Skin epidermis (tissue), 12 donors: Measurements from ENCODE around the gene CELF4.
A peak's percentile ranks its signal among the peaks of the same experiment; 100 is the strongest.
"Not testable (repeated sequence)": the region's sequence is repeated elsewhere in the genome, so short reads cannot be mapped to it uniquely, and the experiment has no call there.

Source experiments
- H3K27ac ChIP-seq, 21 experiments: fragments of 200-600 bp; sonication (generic) in 11 of 21; one replicate each; pipeline ENCODE4 v1.5.0; 2020; ENCODE audit warnings: mild to moderate bottlenecking in 3 of 21, inconsistent platforms in 2 of 21, moderate library complexity in 2 of 21
- H3K4me3 ChIP-seq, 7 experiments: fragments of 200-600 bp; sonication (generic) in 2 of 7; one replicate each; pipeline ENCODE4 v1.5.0; 2020; ENCODE audit warnings: inconsistent platforms in 2 of 7, mild to moderate bottlenecking in 2 of 7, moderate library complexity in 1 of 7

The CELF4 gene

GRCh38 chr18:37385846-37386778 is 179.5 kb downstream of the CELF4 start:
- Histone ChIP-seq H3K4me3 (no peak overlapping the region), H3K27ac (no peak overlapping the region)

GRCh38 chr18:37383846-37384595 is 181.6 kb downstream of the CELF4 start:
- no peak overlapping the region for H3K4me3 ChIP-seq
- H3K27ac ChIP-seq = no peak overlapping the region

GRCh38 chr18:37383036-37383785 is 182.4 kb downstream of the CELF4 start:
- no peak overlapping the region for H3K4me3 ChIP-seq

GRCh38 chr18:37381554-37381953 is 184.0 kb downstream of the CELF4 start:
- H3K4me3 ChIP-seq = no peak overlapping the region
- no peak overlapping the region for H3K27ac ChIP-seq

More at GRCh38 chr18:37383036-37383785, 182.4 kb downstream of the CELF4 start:
- peak overlapping the region in 1 of 21 experiments; percentile 29 for H3K27ac ChIP-seq

- H3K4me3 ChIP-seq = no peak overlapping the region
- no peak overlapping the region for H3K27ac ChIP-seq
Measured at GRCh38 chr18:37380546-37381110, 185.0 kb downstream of the CELF4 start.

- Histone ChIP-seq H3K4me3 (no peak overlapping the region), H3K27ac (no peak overlapping the region)
Measured at GRCh38 chr18:37378336-37379010, 187.1 kb downstream of the CELF4 start.

- peak overlapping the region in 1 of 21 experiments; percentile 1 for H3K27ac ChIP-seq
- no peak overlapping the region for H3K4me3 ChIP-seq
Measured at GRCh38 chr18:37375181-37375580, 190.4 kb downstream of the CELF4 start.

GRCh38 chr18:37368110-37368954 is 197.3 kb downstream of the CELF4 start:
- no peak overlapping the region for H3K27ac ChIP-seq

GRCh38 chr18:37364237-37364636 is 201.4 kb downstream of the CELF4 start:
- no peak overlapping the region for H3K27ac ChIP-seq
- no peak overlapping the region for H3K4me3 ChIP-seq

More at GRCh38 chr18:37368110-37368954, 197.3 kb downstream of the CELF4 start:
- H3K4me3 ChIP-seq = no peak overlapping the region

- H3K4me3 ChIP-seq = no peak overlapping the region
- H3K27ac ChIP-seq = no peak overlapping the region
Measured at GRCh38 chr18:37362158-37362890, 203.3 kb downstream of the CELF4 start.

- no peak overlapping the region for H3K4me3 ChIP-seq
- no peak overlapping the region for H3K27ac ChIP-seq
Measured at GRCh38 chr18:37361335-37362157, 204.1 kb downstream of the CELF4 start.

- not testable (repeated sequence) for H3K27ac ChIP-seq, H3K4me3 ChIP-seq
Measured at GRCh38 chr18:37358061-37358460, 207.5 kb downstream of the CELF4 start.

GRCh38 chr18:37355772-37356171 is 209.8 kb downstream of the CELF4 start:
- no peak overlapping the region for H3K4me3 ChIP-seq

GRCh38 chr18:37351110-37351509 is 214.5 kb downstream of the CELF4 start:
- Histone ChIP-seq H3K27ac (no peak overlapping the region), H3K4me3 (no peak overlapping the region)

More at GRCh38 chr18:37355772-37356171, 209.8 kb downstream of the CELF4 start:
- H3K27ac ChIP-seq = no peak overlapping the region

- no peak overlapping the region for H3K27ac ChIP-seq
- no peak overlapping the region for H3K4me3 ChIP-seq
Measured at GRCh38 chr18:37348729-37349128, 216.9 kb downstream of the CELF4 start.

GRCh38 chr18:37346048-37346447 is 219.6 kb downstream of the CELF4 start:
- Histone ChIP-seq H3K4me3 (no peak overlapping the region), H3K27ac (no peak overlapping the region)

- no peak overlapping the region for H3K27ac ChIP-seq
Measured at GRCh38 chr18:37343542-37343851, 222.1 kb downstream of the CELF4 start.

More at GRCh38 chr18:37343542-37343851, 222.1 kb downstream of the CELF4 start:
- no peak overlapping the region for H3K4me3 ChIP-seq
